HG03097 (cell line): ENCODE data around the gene LMX1A.

Experiments used
- ATAC-seq: cut with Tn5 transposase; IDR thresholded peaks from one replicate; pipeline ENCODE4 v1.9.1; 2021; ENCODE audit not compliant: unreplicated experiment, low FRiP score

LMX1A gene

DNA sequence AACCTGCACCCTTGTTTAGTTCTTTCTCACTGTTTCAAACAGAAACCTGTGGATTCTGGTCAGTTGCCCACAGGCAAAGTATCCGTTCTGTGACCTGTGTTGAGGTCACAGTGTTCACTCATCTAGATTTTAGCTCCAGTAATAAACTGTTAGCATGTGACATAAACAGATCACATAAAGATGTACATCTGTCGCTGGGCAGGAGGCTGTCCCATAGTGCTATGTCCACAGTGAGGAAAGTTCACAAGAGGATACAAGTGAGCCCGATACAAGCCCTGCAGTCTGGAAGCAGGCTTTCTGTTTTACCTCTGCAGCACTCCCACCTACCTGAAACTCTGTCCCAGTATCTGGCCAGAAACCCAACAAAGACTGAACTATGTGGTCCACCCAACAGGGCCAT lies 28.4 kb downstream of the LMX1A start:
- ATAC-seq = no peak

DNA sequence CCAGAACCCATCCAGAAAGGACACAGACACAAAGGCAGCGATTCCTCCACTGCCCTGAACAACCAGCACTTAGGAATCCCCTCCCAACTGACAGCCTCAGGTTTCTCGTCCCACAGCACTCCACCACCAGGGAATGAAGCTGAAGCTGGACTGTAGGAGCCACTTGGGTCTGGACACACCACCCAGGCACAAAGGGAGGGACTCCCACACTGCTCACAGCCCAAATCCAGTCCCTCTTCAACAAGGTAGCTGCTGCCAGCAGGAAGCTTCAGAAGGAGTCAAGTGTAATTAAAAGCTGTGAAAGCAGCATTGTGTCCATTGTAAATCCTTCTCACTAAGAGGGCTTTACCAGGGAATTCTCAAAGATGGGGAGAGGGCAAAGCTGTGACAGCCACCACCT lies 29.0 kb downstream of the LMX1A start:
- ATAC-seq = no peak

DNA sequence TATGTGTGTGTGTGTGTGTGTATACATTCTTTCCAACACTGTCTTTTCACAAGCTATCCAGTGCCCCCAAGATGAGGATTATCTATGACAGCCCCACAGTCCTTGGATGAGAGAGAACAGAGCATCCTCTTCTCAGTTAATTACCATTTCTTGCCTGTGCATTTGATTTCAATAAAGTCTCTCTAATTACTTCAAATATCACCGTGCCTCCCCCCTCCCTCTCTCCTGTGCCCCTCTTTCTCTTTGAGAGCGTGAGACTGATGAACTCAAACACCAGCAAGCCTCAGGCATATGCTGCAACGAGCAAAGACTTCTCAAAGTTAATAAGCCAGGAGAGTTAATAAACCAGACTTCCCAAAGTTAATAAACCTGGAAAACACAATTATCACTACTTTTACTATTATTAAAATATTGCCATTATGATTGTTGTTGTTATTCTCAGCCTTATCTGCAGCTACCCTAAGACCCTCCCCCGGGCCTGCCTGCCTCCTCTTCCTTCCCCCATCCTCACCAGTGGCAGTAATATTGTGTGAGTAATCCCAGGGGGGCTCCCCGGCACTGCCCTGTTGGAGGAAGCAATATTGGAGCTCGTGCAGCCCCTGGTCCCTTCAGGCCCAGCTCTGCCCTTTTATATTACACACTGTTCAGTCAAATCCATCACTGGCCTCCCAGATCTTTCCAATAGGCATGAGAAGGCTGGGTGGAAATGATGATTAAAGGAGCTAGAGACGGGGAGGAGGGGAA lies 30.9 kb downstream of the LMX1A start:
- ATAC-seq = no peak

GRCh38 chr1:165324050-165324449 lies 32.5 kb downstream of the LMX1A start:
- ATAC-seq = no peak

GRCh38 chr1:165317612-165318011 lies 38.9 kb downstream of the LMX1A start:
- ATAC-seq = no peak

DNA sequence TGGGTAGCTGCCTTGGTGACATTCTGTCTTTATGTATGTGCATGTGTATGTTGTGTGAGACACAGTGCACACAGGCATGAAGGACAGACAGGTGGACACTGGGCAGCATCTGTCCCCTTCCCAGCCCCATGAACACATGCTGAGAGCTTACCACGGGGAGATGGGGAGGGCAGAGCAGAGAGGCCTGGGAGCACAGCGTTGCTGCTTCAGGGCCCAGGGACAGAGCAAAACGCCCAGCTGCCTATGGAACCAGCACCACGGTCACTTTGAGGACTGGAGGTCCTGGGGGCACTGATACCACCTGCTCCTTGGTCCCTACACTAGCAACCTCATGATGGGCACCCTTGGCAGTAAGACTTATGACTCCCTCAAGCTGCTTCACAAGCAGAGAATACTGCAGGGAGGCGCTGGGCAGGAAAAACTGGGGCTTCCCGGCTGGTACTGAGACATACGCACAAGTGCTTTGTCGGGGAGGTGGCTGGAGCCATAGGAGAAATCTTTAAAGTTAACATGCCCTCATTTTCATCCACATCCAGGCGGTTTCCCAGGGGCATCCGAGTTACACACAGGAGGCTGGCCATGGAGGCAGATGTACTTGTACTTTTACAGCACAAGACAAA lies 40.3 kb downstream of the LMX1A start:
- ATAC-seq = no peak

DNA sequence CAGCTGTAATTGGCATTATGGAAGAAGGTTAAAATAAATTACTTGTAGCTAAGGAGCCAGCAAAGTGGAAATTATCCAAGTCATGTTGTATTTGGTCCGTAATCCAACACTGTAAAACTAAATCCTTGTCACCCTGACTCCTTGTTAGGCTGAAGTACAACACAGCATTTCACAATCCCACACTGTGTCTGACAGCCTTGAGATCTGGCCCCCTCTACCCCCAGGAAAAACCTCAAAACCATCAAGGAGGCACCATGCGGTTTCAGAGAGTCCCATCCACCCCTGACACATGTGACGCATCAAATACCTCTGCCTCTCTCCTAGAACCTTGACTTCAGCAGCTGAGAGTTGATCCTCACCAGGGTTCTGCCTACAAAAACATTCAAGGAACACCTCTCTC lies 41.0 kb downstream of the LMX1A start:
- no peak for ATAC-seq

GRCh38 chr1:165313903-165314302 lies 42.6 kb downstream of the LMX1A start:
- ATAC-seq = no peak

DNA sequence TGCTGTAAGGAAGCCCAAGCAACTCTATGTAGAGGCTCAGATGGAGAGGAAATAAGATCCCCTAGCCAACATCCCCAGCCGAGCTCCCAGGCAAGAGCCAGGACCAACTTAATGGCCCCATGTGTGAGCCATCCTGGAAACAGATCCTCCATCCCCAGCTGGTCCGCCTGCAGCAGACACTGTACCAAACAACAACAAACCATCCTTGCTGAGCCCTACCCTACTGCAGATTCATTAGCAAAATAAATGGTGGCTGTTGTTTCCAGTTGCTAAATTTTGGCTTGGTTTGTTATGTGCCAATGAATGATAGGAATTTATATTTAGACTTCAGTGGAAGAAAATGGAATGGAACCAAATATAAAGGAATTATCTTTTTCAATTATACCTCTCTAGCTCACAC lies 43.9 kb downstream of the LMX1A start:
- ATAC-seq = no peak

DNA sequence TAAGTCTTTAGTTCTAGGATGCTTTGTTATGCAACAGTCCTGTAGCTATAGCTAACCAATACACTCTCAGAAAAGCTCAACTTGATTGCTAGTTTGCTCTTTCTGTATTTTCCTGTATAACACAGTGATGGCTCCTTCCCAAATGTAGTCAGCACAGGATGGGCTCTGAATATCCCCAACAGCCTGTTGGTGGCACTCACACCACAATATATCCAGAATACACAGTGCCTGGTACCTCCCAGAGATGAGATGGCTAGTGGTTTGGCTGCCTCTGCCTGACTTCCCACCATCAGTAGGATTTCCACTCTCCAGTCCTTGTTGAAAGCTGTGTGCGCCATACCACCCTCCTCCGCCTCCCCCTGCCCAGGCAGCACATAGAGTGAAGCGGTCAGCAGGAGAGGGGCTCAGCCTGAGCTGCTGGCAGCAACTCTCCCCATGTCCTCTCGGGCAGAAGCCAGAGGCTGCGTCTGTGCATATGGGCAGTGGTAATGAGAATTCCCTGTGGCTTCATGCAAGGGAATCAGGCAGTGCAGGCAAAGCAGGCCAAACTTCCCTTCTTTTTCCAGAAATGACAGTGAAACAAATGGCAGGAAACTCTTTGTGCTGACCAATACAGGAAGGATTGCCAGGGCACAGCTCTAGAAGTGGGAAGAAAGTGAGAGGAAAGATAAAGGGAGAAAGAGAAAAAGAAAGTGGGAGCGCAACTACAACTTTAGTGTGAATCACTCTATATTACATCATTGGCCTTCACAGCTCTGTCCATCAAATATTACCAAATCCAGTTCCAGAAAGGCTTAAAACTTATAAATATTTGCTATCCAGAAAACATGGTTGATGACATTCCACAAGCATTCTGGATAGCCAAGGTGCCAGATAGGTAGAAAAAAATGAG lies 49.7 kb downstream of the LMX1A start:
- ATAC-seq = no peak

- ATAC-seq = no peak
Observed at GRCh38 chr1:165303386-165303785, 53.1 kb downstream of the LMX1A start.

DNA sequence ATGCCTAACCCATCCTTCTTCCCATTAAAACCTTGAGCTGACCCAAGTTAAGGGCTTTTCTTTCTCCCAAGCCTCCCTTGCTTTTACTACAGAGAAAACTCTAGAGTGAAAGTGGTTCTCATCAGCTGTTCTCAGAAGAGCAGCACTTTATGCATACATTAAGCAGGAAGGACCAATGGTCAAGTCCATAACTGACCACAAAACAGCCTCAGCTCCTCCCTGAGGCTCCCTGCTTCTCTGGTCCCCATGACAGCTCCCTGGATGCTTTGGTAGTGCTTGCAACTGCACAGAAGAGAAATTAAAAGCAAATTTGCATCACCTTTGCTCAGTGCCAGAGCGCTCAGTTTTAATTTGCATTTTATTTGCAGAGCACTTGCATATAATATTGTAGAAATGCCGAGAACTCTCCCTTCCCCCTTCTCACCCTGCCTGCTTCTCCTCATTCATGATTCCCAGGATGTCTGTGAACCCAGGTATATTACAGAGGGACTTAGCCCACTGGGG lies 56.1 kb downstream of the LMX1A start:
- no peak for ATAC-seq

- ATAC-seq = no peak
Observed at GRCh38 chr1:165298203-165298820, 58.2 kb downstream of the LMX1A start.

GRCh38 chr1:165296205-165296604 lies 60.3 kb downstream of the LMX1A start:
- ATAC-seq = no peak

GRCh38 chr1:165290148-165290547 lies 66.4 kb downstream of the LMX1A start:
- ATAC-seq = no peak

DNA sequence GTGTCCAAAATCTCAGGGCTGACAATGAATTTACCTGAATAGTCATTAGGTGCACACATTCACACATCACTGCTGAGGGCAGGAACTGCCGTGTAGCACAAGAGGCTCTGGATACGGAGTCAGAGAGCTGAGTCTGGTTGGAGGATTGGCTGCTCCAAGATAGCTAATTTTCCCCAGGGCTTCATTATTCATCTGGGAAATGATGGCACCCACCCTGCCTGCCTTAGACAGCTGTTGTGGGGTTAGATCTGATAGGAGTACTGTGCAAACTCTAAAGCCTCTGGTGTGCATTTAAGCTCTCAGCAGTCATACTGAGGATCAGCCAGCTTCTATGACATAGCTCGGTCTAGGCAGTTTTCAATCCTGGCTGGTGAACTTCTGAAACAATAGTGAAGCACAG lies 67.0 kb downstream of the LMX1A start:
- ATAC-seq = no peak

DNA sequence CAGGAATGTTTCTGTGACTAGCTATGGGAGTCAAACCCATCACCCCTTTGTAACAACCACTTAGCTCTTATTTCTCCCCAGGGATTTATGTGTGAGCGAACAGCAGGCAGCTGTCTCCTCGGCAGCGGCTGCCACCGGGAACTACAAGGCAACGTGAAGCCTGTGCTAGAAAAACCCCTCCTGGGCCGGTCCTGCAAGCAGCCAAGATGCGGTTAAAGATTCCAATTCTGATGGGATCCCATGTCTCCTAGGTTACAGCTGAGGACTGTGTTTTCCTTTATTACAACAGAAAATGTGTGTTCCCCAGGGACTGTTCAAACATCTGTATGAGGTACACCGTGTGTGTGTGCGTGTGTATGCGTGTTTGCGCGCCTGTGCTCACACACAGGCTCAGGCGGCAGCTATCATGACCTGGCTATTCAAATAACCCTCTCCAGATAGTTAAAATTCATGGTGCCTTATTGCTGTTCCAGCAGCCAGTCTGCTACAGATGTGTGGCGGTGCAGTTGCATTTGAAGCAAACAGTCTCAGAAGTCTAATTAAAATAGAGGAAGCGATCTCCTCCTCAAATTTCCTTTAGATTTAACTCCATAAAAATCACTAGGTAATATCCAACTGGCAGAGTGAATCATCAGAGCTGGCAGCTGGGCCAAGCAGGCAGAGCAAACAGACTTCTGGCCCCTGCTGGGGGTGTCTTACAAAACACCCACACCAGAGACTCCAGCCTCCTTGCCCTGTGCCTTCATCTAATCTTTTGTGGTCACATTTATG lies 68.0 kb downstream of the LMX1A start:
- ATAC-seq = no peak

GRCh38 chr1:165287781-165288180 lies 68.7 kb downstream of the LMX1A start:
- ATAC-seq = no peak

- no peak for ATAC-seq
Observed at GRCh38 chr1:165287329-165287728, 69.2 kb downstream of the LMX1A start.

DNA sequence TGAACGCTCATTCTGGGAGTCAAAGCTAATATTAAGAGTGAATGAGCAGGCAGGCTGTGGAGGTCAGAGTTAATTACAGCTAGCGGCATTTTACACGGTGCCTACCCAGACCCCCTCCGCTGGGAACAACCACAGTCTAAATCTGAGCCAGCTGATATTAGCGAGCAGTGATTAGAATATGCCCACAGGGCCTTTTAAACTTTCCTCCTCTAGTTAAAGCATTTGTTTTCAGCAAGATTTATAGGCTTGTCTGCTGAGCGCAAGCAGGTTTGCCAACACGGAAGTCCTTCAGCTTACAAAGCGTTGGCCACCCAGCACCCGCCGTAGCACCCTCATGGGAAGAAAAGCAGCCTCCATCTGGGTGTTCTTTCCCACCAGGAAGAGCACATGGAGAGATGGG lies 72.1 kb downstream of the LMX1A start:
- ATAC-seq = no peak
